Gastrocnemius medialis (tissue), 4 donors: ENCODE data around the gene ALMS1. TPM values are rescaled to one million over a fixed set of nuclear protein-coding genes. Genes with fewer than 3 reads are reported as not detected.

Source experiments
- ATAC-seq, 2 donors: fragments of 150-250 bp; one replicate each; pipeline ENCODE4 v1.9.1; 2016
- DNase-seq, 2 donors: peaks; one replicate each; pipeline ENCODE4 v3.0.0-alpha.2; 2019
- H3K27ac ChIP-seq, 4 donors: fragments of 200-600 bp; sonication (generic); 1 replicate in 1 of 4; 2 replicates in 3 of 4; pipeline ENCODE4 v1.5.1; 2016 to 2018; ENCODE audit warnings: mild to moderate bottlenecking in 2 of 4, moderate library complexity in 1 of 4
- H3K27me3 ChIP-seq, 3 donors: fragments of 200-600 bp; sonication (generic) in 2 of 3; 1 replicate in 1 of 3; 2 replicates in 2 of 3; pipeline versions ENCODE4 v1.5.1 to v1.6.0; 2016 to 2019; ENCODE audit warnings: mild to moderate bottlenecking in 1 of 3, moderate library complexity in 1 of 3
- H3K36me3 ChIP-seq, 2 donors: fragments of 200-600 bp; sonication (generic) in 1 of 2; one replicate each; pipeline ENCODE4 v1.5.1; 2017 to 2018
- H3K4me1 ChIP-seq, 2 donors: fragments of 200-600 bp; sonication (generic) in 1 of 2; one replicate each; pipeline ENCODE4 v1.5.1; 2016 to 2017; ENCODE audit warnings: mild to moderate bottlenecking in 2 of 2
- H3K4me3 ChIP-seq, 4 donors: fragments of 200-600 bp; sonication (generic) in 3 of 4; 1 replicate in 1 of 4; 2 replicates in 3 of 4; pipeline ENCODE4 v1.5.1; 2016 to 2019; ENCODE audit warnings: mild to moderate bottlenecking in 2 of 4
- H3K9me3 ChIP-seq, 3 donors: fragments of 200-600 bp; sonication (generic) in 2 of 3; 1 replicate in 1 of 3; 2 replicates in 2 of 3; pipeline ENCODE4 v1.5.1; 2016 to 2019
- CTCF ChIP-seq, 5 experiments: fragments of 450-650 bp in 3 of 5; fragments of 200-600 bp in 2 of 5; sonication (generic) in 2 of 5; IDR thresholded peaks in 4 of 5; conservative IDR thresholded peaks in 1 of 5; 1 replicate in 4 of 5; 2 replicates in 1 of 5; pipeline ENCODE4 v1.5.1; 2016 to 2019; ENCODE audit warnings: antibody characterized with exemption in 5 of 5, mild to moderate bottlenecking in 3 of 5, moderate library complexity in 3 of 5
- POLR2A ChIP-seq, 2 donors: fragments of 450-650 bp; IDR thresholded peaks; one replicate each; pipeline ENCODE4 v1.6.1; 2017; ENCODE audit warnings: antibody characterized with exemption in 2 of 2, mild to moderate bottlenecking in 2 of 2, moderate library complexity in 2 of 2
- in situ Hi-C, 4 donors: fragments of 200-750 bp; cut with MboI; loops; one replicate each; pipeline versions ENCODE4 v1.15.0 to v1.8.0; 2017; ENCODE audit warnings: low sequenced_read_pairs in 4 of 4
- intact Hi-C: fragments of 100-400 bp; cut with DNase I; formaldehyde crosslinking; loops from one replicate; pipeline ENCODE4 v1.15.1; 2023; ENCODE audit warnings: low total_unique reads
- total RNA-seq, 4 donors: library from RNA; depleted of rRNA; stranded (reverse); fragments of >200 nt; gene quantifications; one replicate each; pipeline versions ENCODE4 v1.1.0 to v1.2.3, GENCODE V29; 2016

ALMS1 gene
- total RNA-seq, 4 donors from 2014 or later, result 10.0 to 18.1 (median 13.9) TPM

- ATAC-seq (no peak), DNase-seq (no peak)
- Histone ChIP-seq H3K9me3 (no peaks in the 10 kb centered on the region), H3K27ac (no peak overlapping the region), H3K27me3 (no peaks in the 10 kb centered on the region), H3K4me1 (no peaks in the 10 kb centered on the region), H3K4me3 (no peak overlapping the region), H3K36me3 (peaks cover 0 to 4% of the 10 kb centered on the region in 2 donors)
- intact Hi-C loops, result no loop called here
- TF ChIP-seq CTCF (IDR thresholded peaks at IDR 0.05 in 4 of 5, conservative IDR thresholded peaks at IDR 0.05 in 1 of 5), result no peak
- TF ChIP-seq POLR2A (IDR thresholded peaks at IDR 0.05), result no peak
- in situ Hi-C loops, result no loop called here
Observed at GRCh38 chr2:73566288-73566878, 180.7 kb downstream of the ALMS1 start.

GRCh38 chr2:73575261-73575660 is 189.6 kb downstream of the ALMS1 start:
- no peaks in the 10 kb centered on the region for H3K4me1 ChIP-seq
- H3K27ac ChIP-seq, result no peak overlapping the region
- in situ Hi-C loops, result no loop called here
- H3K9me3 ChIP-seq, result no peaks in the 10 kb centered on the region
- H3K4me3 ChIP-seq, result no peak overlapping the region
- DNase-seq (no peak), ATAC-seq (no peak)
- intact Hi-C loops, result no loop called here
- peaks cover 0 to 7% of the 10 kb centered on the region in 2 donors for H3K36me3 ChIP-seq
- H3K27me3 ChIP-seq, result no peaks in the 10 kb centered on the region
- no peak for TF ChIP-seq POLR2A (IDR thresholded peaks at IDR 0.05)
- TF ChIP-seq CTCF (IDR thresholded peaks at IDR 0.05 in 4 of 5, conservative IDR thresholded peaks at IDR 0.05 in 1 of 5), result no peak

- no peaks in the 10 kb centered on the region for H3K9me3 ChIP-seq
- no peaks in the 10 kb centered on the region for H3K27me3 ChIP-seq
- in situ Hi-C loops, result no loop called here
- no peak overlapping the region for H3K27ac ChIP-seq
- no peak overlapping the region for H3K4me3 ChIP-seq
- H3K36me3 ChIP-seq, result peaks cover 0 to 7% of the 10 kb centered on the region in 2 donors
- ATAC-seq (no peak), DNase-seq (no peak)
- TF ChIP-seq CTCF (IDR thresholded peaks at IDR 0.05 in 4 of 5, conservative IDR thresholded peaks at IDR 0.05 in 1 of 5), result no peak
- no peak for TF ChIP-seq POLR2A (IDR thresholded peaks at IDR 0.05)
- intact Hi-C loops, result no loop called here
- no peaks in the 10 kb centered on the region for H3K4me1 ChIP-seq
Observed at GRCh38 chr2:73582364-73582763, 196.7 kb downstream of the ALMS1 start.

- H3K4me1 ChIP-seq, result no peaks in the 10 kb centered on the region
- H3K36me3 ChIP-seq, result no peaks in the 10 kb centered on the region
- ATAC-seq, result no peak
- no peak for DNase-seq
- no peak overlapping the region for H3K4me3 ChIP-seq
- H3K27ac ChIP-seq, result no peak overlapping the region
- in situ Hi-C loops (no loop called here), intact Hi-C loops (no loop called here)
- no peak for TF ChIP-seq CTCF (IDR thresholded peaks at IDR 0.05 in 4 of 5, conservative IDR thresholded peaks at IDR 0.05 in 1 of 5)
- no peak for TF ChIP-seq POLR2A (IDR thresholded peaks at IDR 0.05)
- no peaks in the 10 kb centered on the region for H3K9me3 ChIP-seq
- H3K27me3 ChIP-seq, result no peaks in the 10 kb centered on the region
Observed at GRCh38 chr2:73588177-73588576, 202.5 kb downstream of the ALMS1 start.

GRCh38 chr2:73593680-73594079 is 208.0 kb downstream of the ALMS1 start:
- H3K4me3 ChIP-seq, result no peak overlapping the region
- no peaks in the 10 kb centered on the region for H3K27me3 ChIP-seq
- in situ Hi-C loops, result no loop called here
- H3K27ac ChIP-seq, result no peak overlapping the region
- no peaks in the 10 kb centered on the region for H3K9me3 ChIP-seq
- ATAC-seq, result no peak
- H3K4me1 ChIP-seq, result no peaks in the 10 kb centered on the region
- intact Hi-C loops, result no loop called here
- no peaks in the 10 kb centered on the region for H3K36me3 ChIP-seq
- DNase-seq, result no peak
- TF ChIP-seq POLR2A (IDR thresholded peaks at IDR 0.05) (no peak), CTCF (IDR thresholded peaks at IDR 0.05 in 4 of 5, conservative IDR thresholded peaks at IDR 0.05 in 1 of 5) (no peak)
